OCI-LY3 (cell line): ENCODE data around the gene UTP15.

Experiments used
- H2AFZ ChIP-seq: fragments of 200-600, 300-600 bp; shearing (Covaris generic); 2 replicates; pipeline ENCODE4 v1.6.0; 2014; ENCODE audit warnings: antibody characterized with exemption, low read depth, low read length
- H3K27ac ChIP-seq: fragments of 200-600, 300-600 bp; sonication (generic); 2 replicates; pipeline ENCODE4 v1.5.1; 2014; ENCODE audit warnings: mild to moderate bottlenecking, low read length, moderate library complexity, mixed read lengths
- H3K27me3 ChIP-seq: fragments of 200-600, 300-600 bp; sonication (generic); 2 replicates; pipeline ENCODE4 v1.6.1; 2014; ENCODE audit warnings: low read depth, low read length, mixed read lengths
- H3K36me3 ChIP-seq: fragments of 200-600, 300-600 bp; sonication (generic); replicated peaks from 2 replicates; pipeline ENCODE3; 2014; ENCODE audit warnings: low read depth, low read length, mixed read lengths
- H3K4me1 ChIP-seq: fragments of 300-600, 200-600 bp; sonication (generic); 2 replicates; pipeline ENCODE4 v1.6.1; 2014; ENCODE audit warnings: low read length, mixed read lengths
- H3K4me2 ChIP-seq: fragments of 200-600, 300-600 bp; sonication (generic); 2 replicates; pipeline ENCODE4 v1.6.1; 2014; ENCODE audit warnings: low read length, mixed read lengths
- H3K4me3 ChIP-seq: fragments of 300-600, 200-600 bp; sonication (generic); 2 replicates; pipeline ENCODE4 v1.5.1; 2014; ENCODE audit warnings: antibody characterized with exemption, mild to moderate bottlenecking, low read length, moderate library complexity
- H3K79me2 ChIP-seq: fragments of 300-600, 200-600 bp; shearing (Covaris generic); 2 replicates; pipeline ENCODE4 v1.6.1; 2014; ENCODE audit warnings: mild to moderate bottlenecking, low read length, mixed read lengths
- H3K9ac ChIP-seq: fragments of 300-600, 200-600 bp; shearing (Covaris generic); 2 replicates; pipeline ENCODE4 v1.6.0; 2014; ENCODE audit warnings: mild to moderate bottlenecking, low read length, moderate library complexity
- H3K9me3 ChIP-seq: fragments of 200-600, 300-600 bp; shearing (Covaris generic); 2 replicates; pipeline ENCODE4 v1.6.1; 2014; ENCODE audit warnings: low read length, mixed read lengths; ENCODE audit not compliant: insufficient read depth
- H4K20me1 ChIP-seq: fragments of 200-600, 300-600 bp; sonication (generic); 2 replicates; pipeline ENCODE4 v1.6.1; 2016; ENCODE audit warnings: low read length, mixed read lengths; ENCODE audit not compliant: insufficient read depth
- CTCF ChIP-seq: fragments of 200-600, 300-600 bp; sonication (generic); IDR thresholded peaks from 2 replicates; pipeline ENCODE4 v1.5.1; 2014; ENCODE audit warnings: antibody characterized with exemption, low read length, low read depth
- EZH2phosphoT487 ChIP-seq: fragments of 200-600 bp; shearing (Covaris generic); IDR thresholded peaks from 2 replicates; pipeline ENCODE4 v1.6.1; 2018; ENCODE audit warnings: antibody characterized with exemption, mixed run types, low read depth

The UTP15 gene

GRCh38 chr5:73626814-73627313 is 61.3 kb downstream of the UTP15 start:
- no peak overlapping the region for H3K4me2 ChIP-seq
- H3K27me3 ChIP-seq = no peaks in the 10 kb centered on the region
- H2AFZ ChIP-seq = no peak overlapping the region
- no peak overlapping the region for H3K4me3 ChIP-seq
- H3K4me1 ChIP-seq = peaks cover 5% of the 10 kb centered on the region
- no peaks in the 10 kb centered on the region for H3K79me2 ChIP-seq
- H3K36me3 ChIP-seq = no peaks in the 10 kb centered on the region
- H3K9me3 ChIP-seq = no peaks in the 10 kb centered on the region
- H4K20me1 ChIP-seq = no peaks in the 10 kb centered on the region
- no peak overlapping the region for H3K27ac ChIP-seq
- H3K9ac ChIP-seq = no peak overlapping the region
- TF ChIP-seq CTCF (no peak), EZH2phosphoT487 (no peak)

- Histone ChIP-seq H3K9me3 (no peaks in the 10 kb centered on the region), H3K36me3 (no peaks in the 10 kb centered on the region), H3K27ac (no peak overlapping the region), H2AFZ (no peak overlapping the region), H3K79me2 (no peaks in the 10 kb centered on the region), H3K27me3 (no peaks in the 10 kb centered on the region), H4K20me1 (no peaks in the 10 kb centered on the region), H3K4me1 (no peaks in the 10 kb centered on the region), H3K4me2 (no peak overlapping the region), H3K9ac (no peak overlapping the region), H3K4me3 (no peak overlapping the region)
- no peak for TF ChIP-seq EZH2phosphoT487
Measured at GRCh38 chr5:73629456-73629855, 63.9 kb downstream of the UTP15 start.

- Histone ChIP-seq H3K27me3 (no peaks in the 10 kb centered on the region), H3K9me3 (no peaks in the 10 kb centered on the region), H4K20me1 (no peaks in the 10 kb centered on the region), H3K79me2 (no peaks in the 10 kb centered on the region), H3K27ac (no peak overlapping the region), H3K36me3 (no peaks in the 10 kb centered on the region), H3K4me2 (no peak overlapping the region), H3K9ac (no peak overlapping the region), H3K4me3 (no peak overlapping the region), H2AFZ (no peak overlapping the region), H3K4me1 (no peaks in the 10 kb centered on the region)
- TF ChIP-seq EZH2phosphoT487 (no peak), CTCF (no peak)
Measured at GRCh38 chr5:73630765-73631164, 65.2 kb downstream of the UTP15 start.

- H3K4me3 ChIP-seq = no peak overlapping the region
- no peak overlapping the region for H3K4me2 ChIP-seq
- H3K36me3 ChIP-seq = no peaks in the 10 kb centered on the region
- H3K27me3 ChIP-seq = no peaks in the 10 kb centered on the region
- no peak overlapping the region for H3K27ac ChIP-seq
- no peaks in the 10 kb centered on the region for H3K4me1 ChIP-seq
- no peak overlapping the region for H3K9ac ChIP-seq
- no peaks in the 10 kb centered on the region for H4K20me1 ChIP-seq
- TF ChIP-seq EZH2phosphoT487 (no peak), CTCF (no peak)
- no peaks in the 10 kb centered on the region for H3K9me3 ChIP-seq
- H2AFZ ChIP-seq = no peak overlapping the region
- H3K79me2 ChIP-seq = no peaks in the 10 kb centered on the region
Measured at GRCh38 chr5:73631500-73631899, 66.0 kb downstream of the UTP15 start.
